Hematopoietic multipotent progenitor cell treated with erythropoietin and hydrocortisone succinate and interleukin-3 and kit ligand, for 17 days (in vitro differentiated cells): ENCODE results near the gene GRAP2.

ENCODE experiments used
- DNase-seq: peaks from one replicate; pipeline ENCODE4 v3.0.0-alpha.2; 2015; ENCODE audit warnings: low spot score

GRAP2 gene

DNA sequence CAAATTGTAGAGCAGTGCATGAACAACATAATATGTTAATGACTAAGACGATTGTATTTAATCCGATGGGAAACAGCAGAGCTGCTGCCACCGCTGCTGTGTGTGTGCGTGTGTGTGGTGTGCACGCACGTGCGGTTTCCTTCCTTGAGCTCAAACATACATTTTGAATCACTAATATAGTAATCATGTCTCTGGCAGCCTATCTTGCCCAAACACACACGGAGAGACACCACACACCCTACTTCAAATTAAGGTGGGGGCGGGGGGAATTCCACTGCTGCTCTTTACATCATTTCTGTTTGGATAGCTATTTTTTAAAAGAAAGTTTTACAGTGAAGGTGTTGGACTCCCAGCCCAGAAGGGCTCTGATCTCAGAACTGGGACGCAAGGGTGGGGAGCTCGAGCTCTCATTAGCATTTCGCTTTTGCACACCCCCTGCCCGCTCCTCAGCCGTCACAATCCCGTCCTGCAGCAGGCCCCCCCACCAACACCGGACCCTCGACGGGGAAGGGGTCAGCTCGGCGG lies 93.2 kb downstream of the GRAP2 start:
- DNase-seq = peak; percentile 82

DNA sequence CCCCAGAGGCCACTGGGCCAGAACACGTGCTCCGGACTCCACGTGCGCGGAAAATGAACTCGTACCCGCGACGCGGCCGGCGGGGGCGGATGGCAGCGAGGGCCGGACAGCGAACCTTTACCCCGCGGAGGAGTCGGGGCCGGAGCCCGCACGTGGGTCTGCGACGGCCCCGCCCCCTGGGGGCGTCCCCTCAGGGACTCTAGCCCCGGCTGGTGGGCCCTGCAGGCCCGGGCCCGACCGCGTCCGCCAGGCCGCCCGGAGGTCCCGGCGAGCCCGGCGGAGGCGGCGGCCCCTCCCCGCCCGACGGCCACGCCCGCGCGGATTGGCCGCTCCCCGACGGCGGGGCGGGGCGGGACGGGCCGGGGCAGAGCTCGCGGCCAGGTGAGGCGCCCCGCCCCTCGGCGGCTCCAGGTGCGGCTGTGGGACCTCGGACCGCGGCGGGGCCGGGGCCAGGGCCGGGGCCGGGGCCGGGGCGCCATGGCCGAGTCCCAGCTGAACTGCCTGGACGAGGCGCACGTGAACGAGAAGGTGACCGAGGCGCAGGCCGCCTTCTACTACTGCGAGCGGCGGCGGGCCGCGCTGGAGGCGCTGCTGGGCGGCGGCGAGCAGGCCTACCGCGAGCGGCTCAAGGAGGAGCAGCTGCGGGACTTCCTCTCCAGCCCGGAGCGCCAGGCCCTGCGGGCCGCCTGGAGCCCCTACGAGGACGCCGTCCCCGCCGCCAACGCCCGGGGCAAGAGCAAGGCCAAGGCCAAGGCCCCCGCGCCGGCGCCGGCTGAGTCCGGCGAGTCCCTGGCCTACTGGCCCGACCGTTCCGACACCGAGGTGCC lies 93.9 kb downstream of the GRAP2 start, which contains the start of gene FAM83F:
FAM83F (plus strand) TSS at position 389 of the 827 bp plus-strand sequence; CDS start at position 478, 89 bp downstream.
- peak; percentile 82 for DNase-seq

DNA sequence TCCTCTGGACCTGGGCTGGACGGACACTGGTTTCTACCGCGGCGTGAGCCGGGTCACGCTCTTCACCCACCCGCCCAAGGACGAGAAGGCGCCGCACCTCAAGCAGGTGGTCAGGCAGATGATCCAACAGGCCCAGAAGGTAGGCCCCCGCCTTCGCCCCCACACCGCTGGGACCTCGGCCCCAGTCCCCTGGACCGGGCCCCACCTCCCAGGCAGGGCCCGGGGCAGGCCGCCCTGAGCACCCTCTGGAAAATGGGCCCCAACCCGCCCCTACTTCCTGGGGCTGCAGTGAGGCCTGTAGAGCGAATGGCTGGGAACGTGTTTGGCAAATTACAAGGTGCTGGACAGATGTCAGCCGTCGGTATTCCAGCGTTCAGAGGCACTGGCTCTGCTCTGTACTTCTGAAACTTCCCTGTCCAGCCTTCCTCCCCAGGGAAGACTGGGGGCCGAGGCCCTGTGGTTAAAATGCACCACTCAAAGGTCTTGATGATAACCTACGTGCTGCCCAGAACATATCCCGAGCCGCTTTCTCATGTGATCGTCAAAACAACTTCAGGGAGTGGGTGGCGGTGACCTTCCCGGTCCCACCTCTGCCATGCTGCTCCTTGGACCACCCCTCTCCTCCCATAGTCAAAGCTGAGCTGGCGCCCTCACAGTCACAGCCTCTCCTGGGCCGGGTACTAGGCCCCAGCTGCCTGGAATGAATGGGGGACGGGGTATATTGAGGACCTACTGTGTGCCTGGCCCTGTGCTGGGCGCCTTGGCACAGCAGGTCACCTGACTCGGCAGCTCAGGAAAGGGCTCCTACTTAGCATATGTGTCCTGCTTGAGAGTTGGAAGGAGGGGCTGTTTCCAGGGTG lies 94.7 kb downstream of the GRAP2 start:
- peak; percentile 48 for DNase-seq

GRCh38 chr22:39996732-39997131 lies 95.8 kb downstream of the GRAP2 start:
- DNase-seq = no peak

DNA sequence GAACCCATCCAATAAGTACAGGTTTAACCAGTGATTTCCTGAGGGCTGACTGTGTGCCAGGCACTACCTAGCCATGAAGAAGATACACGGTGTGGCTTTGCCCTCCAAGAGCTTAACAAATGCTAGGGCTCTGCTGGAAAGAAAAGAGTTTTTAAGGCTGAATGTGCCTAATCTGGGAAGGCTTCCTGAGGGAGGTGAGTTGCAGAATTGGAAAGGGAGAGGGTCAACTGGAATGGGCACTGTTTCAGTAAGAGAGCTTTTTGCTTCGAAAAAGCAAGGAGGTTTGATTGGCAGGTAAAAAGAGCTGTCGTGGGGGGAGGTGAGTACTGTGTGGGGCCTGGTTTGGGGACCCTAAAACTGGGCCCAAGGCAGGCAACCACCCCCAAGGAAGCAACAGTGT lies 96.5 kb downstream of the GRAP2 start:
- no peak for DNase-seq

DNA sequence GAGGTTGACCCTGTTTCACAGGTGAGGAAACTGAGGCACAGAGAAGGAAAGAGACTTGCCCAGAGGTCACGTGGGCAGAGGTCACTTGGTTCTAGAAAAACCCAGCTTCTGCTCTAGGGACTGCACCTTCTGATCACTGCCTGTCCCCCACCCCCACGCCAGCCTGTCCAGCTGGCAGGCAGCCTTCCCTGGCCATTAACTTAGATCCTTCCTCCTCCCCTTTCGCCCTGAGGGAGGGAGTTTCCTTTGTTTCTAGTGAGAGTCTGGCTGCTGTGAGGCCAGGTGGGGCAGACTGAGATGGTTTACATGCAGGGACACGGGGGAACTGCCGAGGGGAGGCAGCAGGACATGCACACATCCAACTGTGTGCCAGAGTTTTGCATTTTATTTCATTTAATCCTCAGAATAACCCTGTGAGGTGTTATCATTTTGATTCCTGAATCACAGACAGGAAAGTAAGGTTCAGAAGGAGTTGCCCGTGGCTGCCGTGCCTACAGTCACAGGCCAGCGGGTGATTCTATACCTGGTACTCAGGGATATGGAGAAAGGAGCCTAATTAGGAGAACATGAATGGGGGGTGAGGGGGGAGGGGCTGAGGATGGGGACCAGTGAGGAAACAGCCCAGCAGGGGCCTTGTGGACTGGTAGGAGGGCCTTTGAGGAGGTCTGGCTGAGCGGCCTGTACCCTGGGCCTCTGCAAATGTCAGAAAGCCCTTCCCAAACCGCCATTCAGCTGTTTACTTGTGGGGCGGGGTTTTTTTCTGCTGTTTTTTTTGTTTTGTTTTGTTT lies 97.2 kb downstream of the GRAP2 start:
- no peak for DNase-seq

- DNase-seq = peak; percentile 37
Observed at GRCh38 chr22:39999144-39999757, 98.4 kb downstream of the GRAP2 start.

- DNase-seq = no peak
Observed at GRCh38 chr22:40000171-40000570, 99.3 kb downstream of the GRAP2 start.

DNA sequence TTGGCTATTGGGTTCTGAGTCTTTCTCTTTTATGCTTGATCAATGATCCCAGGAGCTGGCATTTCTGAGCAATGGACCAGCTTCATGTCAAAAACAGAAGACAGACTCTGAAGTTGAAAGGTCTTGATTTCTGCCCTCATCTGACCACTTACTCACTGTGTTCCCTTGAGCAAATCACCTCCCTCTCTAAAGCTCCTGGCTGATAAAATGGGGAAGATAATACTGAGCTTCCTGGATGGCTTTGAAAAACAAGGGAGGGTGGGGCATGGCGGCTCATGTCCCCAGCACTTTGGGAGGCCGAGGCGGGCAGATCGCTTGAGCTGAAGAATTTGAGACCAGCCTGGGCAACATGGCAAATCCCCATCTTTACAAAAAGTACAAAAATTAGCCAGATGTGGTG lies 100.2 kb downstream of the GRAP2 start:
- DNase-seq = no peak

- no peak for DNase-seq
Observed at GRCh38 chr22:40001800-40002577, 101.1 kb downstream of the GRAP2 start.

DNA sequence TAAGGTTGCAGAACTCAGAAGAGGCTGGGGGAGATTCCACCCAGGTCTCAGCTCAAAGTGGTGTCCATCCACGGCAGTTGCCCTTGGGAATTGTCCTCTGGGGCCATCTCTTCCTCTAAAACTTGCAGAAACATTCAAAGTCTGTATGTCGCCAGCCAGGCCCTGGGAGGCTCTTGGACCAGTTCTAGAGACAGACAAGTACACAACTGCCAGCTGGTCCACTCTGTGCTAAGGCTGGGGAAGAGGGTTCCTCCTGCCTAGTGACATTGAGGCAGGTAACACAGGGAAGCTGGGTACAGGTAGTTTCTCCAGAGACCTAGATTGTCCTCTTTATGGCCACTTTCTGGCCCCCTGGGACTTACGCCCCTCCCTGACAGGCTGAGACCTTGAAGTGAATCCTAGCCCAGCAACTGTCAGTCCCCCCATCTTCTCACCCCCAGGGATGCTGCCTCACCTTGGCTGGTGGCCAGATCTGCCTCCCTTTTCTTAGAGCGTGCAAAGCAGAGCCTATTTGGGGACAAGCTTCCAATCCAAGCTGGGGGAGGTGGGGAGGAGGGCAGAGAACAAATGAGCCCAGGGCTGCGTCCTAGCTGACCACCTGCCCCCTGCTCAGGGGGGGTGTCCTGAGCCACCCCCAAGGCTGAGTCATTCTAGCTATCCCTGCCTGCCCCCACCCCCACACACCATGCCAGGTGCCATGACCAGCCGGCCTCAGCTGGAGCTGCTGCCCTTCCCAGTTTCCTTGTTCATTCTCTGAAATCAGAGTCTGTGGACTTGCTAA lies 102.2 kb downstream of the GRAP2 start:
- DNase-seq = no peak

DNA sequence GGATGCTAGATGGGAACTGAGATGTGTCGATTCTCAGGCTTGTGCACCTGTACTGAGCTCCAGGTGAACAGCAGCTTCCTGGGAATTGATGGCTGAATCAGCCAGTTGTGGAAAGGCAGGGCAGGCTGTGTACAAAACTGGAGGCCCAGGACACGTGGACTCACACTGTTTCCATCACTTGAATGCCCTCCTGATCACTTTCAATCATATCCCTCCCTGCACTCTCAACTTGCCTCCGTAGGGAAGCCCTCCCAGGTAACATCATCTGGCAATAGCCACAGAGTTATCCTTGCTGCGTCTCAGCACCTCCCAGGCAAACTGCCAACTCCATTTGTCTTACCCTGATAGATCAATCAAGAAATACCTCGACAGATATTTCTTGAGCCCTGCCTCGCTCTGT lies 104.0 kb downstream of the GRAP2 start:
- DNase-seq = no peak

- no peak for DNase-seq
Observed at GRCh38 chr22:40006641-40007040, 105.8 kb downstream of the GRAP2 start.

GRCh38 chr22:40007853-40008710 lies 107.2 kb downstream of the GRAP2 start:
- no peak for DNase-seq

GRCh38 chr22:40008726-40009291 lies 107.9 kb downstream of the GRAP2 start:
- DNase-seq = no peak

DNA sequence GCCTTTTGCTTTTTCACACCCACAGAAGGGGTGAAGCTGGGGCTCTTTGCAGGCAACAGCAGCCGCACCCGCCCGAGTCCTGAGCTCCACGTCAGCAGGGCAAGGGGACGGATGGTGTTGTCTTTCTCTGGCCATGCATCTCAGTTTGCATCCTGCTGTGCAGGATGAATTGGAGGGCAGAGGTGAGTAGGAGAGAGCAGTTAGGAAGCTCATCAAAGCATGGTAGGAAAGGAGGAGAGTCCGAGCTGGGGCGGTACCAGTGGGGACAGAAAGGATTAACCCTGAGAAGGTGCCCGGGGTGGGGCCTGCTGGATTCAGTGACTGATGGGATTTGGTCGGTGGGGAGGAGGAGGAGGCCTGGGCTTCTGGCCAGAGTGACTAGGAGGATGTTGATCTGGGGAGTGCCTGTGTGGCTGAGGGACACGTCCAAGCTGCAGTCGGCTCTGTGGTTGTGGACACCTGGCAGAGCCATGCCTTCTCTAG lies 108.4 kb downstream of the GRAP2 start:
- DNase-seq = peak; percentile 54

GRCh38 chr22:40009951-40010671 lies 109.2 kb downstream of the GRAP2 start:
- DNase-seq = no peak

DNA sequence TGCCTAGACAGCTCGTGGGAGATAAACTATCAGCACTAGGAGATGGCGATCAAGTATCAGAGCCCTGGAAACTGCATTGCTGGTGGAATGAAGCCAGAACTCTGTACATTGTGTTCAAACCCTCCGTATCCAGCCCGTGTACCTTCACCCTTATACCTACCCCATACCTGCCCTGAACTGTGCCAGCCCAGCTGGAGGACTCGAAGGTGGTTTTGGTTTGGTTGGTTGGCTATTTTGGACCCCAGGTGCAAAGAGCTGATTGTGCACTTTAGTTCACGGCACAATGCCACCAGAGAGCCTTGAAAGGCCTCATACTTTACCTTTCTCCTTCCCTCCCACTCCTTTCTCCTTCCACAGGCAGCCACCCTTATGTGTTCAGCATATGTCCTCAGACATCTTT lies 109.9 kb downstream of the GRAP2 start:
- DNase-seq = no peak
